Omental fat pad (tissue), 4 donors: ENCODE measurements around the gene PHACTR3. TPM values are rescaled to one million over a fixed set of nuclear protein-coding genes. Genes with fewer than 3 reads are reported as not detected.

Experiments used
- ATAC-seq: fragments of 150-250 bp; one replicate; pipeline ENCODE4 v1.9.1; 2016; ENCODE audit warnings: mild to moderate bottlenecking, moderate library complexity; ENCODE audit not compliant: low FRiP score
- DNase-seq: peaks from one replicate; pipeline ENCODE4 v3.0.0-alpha.2; 2019; ENCODE audit warnings: low spot score
- total RNA-seq, 4 donors: library from RNA; depleted of rRNA; stranded (reverse); fragments of >200 nt; gene quantifications; one replicate each; pipeline ENCODE4 v1.1.0, GENCODE V29; 2016
- TF ChIP-seq, protein P1 (sequence below), 3 donors: fragments of 450-650 bp; IDR thresholded peaks; one replicate each; pipeline ENCODE4 v1.5.1; 2016 to 2017; ENCODE audit warnings: antibody characterized with exemption in 3 of 3, mild to moderate bottlenecking in 3 of 3, moderate library complexity in 2 of 3

Gene PHACTR3
- total RNA-seq, 4 donors from 2014 or later = 0.19 to 10.6 (median 1.4) TPM; not detected in 1

GRCh38 chr20:59677586-59677985, 73.2 kb downstream of the PHACTR3 start:
- DNase-seq (no peak), ATAC-seq (no peak)
- TF ChIP-seq, protein P1, sequence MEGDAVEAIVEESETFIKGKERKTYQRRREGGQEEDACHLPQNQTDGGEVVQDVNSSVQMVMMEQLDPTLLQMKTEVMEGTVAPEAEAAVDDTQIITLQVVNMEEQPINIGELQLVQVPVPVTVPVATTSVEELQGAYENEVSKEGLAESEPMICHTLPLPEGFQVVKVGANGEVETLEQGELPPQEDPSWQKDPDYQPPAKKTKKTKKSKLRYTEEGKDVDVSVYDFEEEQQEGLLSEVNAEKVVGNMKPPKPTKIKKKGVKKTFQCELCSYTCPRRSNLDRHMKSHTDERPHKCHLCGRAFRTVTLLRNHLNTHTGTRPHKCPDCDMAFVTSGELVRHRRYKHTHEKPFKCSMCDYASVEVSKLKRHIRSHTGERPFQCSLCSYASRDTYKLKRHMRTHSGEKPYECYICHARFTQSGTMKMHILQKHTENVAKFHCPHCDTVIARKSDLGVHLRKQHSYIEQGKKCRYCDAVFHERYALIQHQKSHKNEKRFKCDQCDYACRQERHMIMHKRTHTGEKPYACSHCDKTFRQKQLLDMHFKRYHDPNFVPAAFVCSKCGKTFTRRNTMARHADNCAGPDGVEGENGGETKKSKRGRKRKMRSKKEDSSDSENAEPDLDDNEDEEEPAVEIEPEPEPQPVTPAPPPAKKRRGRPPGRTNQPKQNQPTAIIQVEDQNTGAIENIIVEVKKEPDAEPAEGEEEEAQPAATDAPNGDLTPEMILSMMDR (IDR thresholded peaks at IDR 0.05) = no peak

DNA sequence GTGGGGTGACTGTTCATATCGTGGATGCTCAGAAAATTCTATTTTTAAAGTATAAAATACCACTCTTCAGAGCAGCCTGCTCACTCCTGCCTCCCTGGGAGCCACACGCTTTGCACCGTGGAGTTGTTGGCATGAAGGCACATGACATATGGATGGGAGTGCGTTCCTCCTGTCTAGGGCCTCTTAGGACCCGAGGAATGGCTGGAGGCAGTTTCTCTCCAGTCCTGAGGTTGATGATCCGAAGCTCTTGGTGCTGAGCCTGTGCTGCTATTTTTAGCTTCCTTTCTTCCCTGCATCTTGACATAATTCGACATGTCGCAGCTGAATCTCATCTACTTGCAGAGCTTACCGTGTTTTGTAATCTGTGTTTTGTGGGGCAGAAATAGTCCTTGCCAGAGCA, 73.9 kb downstream of the PHACTR3 start:
- DNase-seq (no peak), ATAC-seq (no peak)
- TF ChIP-seq, protein P1 (IDR thresholded peaks at IDR 0.05) = no peak

- no peak for ATAC-seq
- TF ChIP-seq, protein P1 (IDR thresholded peaks at IDR 0.05) = no peak
- DNase-seq = no peak
Observed at GRCh38 chr20:59678951-59679350, 74.6 kb downstream of the PHACTR3 start.

DNA sequence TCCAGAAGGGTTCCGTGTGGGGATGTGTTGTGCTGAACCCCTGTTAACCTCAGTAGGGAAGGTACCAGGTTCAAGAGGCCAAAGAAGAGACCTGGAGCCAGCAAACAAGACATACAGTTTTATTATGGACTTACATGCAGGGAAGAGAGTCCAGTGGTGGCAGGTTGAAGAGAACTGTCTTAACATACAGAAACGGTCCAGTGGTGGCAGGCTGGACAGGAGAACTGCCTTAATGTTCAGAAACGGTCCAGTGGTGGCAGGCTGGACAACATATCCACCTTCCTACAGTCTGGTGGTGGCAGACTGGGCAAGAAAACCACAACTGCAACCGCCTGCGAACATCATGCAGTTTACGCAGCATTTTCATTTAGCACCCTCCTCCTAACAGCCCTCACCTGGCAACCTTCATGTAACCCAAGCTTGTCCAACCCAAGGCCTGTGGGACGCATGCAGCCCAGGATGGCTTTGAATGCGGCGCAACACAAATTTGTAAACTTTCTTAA, 75.9 kb downstream of the PHACTR3 start:
- ATAC-seq = no peak

GRCh38 chr20:59680852-59681251, 76.5 kb downstream of the PHACTR3 start:
- ATAC-seq (no peak), DNase-seq (no peak)
- TF ChIP-seq, protein P1 (IDR thresholded peaks at IDR 0.05) = no peak

More for the DNA sequence above, 75.9 kb downstream of the PHACTR3 start:
- TF ChIP-seq, protein P1 (IDR thresholded peaks at IDR 0.05) = no peak
- DNase-seq = no peak

GRCh38 chr20:59682603-59683002, 78.3 kb downstream of the PHACTR3 start:
- no peak for DNase-seq
- TF ChIP-seq, protein P1 (IDR thresholded peaks at IDR 0.05) = no peak
- no peak for ATAC-seq

DNA sequence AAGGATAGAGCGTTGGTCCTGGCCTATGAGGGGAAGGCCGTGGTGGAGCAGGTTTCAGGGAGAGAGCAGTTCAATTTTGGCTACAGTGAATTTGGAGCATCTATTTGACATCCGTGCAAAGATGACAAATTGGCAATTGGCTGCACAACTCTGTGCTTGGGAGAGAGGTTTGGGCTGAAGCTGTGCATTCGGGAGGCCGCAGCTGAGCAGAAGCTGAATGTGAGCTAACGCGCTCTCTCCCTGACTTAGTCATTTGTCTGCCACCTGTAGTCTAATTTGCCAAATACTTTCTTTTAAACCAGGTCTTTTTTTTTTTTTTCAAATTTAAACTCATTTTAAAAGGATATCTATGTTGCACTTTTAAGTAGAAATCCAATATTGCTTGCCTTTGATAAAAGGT, 78.8 kb downstream of the PHACTR3 start:
- DNase-seq (no peak), ATAC-seq (no peak)
- TF ChIP-seq, protein P1 (IDR thresholded peaks at IDR 0.05) = no peak
